Endothelial cell of umbilical vein (primary cell): ENCODE measurements around the gene ATP6V1A. TPM values are rescaled to one million over a fixed set of nuclear protein-coding genes. Genes with fewer than 3 reads are reported as not detected.

Experiments used
- BruUV-seq: library from RNA; stranded (reverse); fragments of 400-500 nt; replicated peaks from 2 replicates; lab custom pipeline; 2021; lab: Mats Ljungman, UMichigan
- CTCF ChIA-PET: fragments of 300-600, 350-600 bp; sonication (Branson Sonifier 250); formaldehyde crosslinking; loops from one replicate; lab custom pipeline; 2021; ENCODE audit warnings: antibody characterized with exemption, inconsistent platforms; lab: Charles Lee
- POLR2A ChIA-PET: fragments of 300-600, 350-600 bp; sonication (Branson Sonifier 250); formaldehyde crosslinking; loops from one replicate; lab custom pipeline; 2021; ENCODE audit warnings: antibody characterized with exemption, inconsistent platforms; lab: Charles Lee
- DNase-seq: peaks from one replicate; pipeline ENCODE4 v3.0.0-alpha.2; 2011; ENCODE audit warnings: low read depth, low spot score
- FAIRE-seq: peaks from 2 replicates; lab custom pipeline; 2011; peaks lifted over from hg19 to GRCh38; lab: Jason Lieb, UNC
- H2AFZ ChIP-seq: 2 replicates; pipeline ENCODE4 v1.6.0; 2012; ENCODE audit warnings: low read depth, low read length, control low read depth, inconsistent platforms
- H3K27ac ChIP-seq: 2 replicates; pipeline ENCODE4 v1.5.1; 2011; ENCODE audit warnings: low read depth, mild to moderate bottlenecking, control low read depth, low read length, moderate library complexity; ENCODE audit not compliant: insufficient read depth
- H3K27me3 ChIP-seq, 2 experiments: 2 replicates each; pipeline versions ENCODE4 v1.6.0 to v1.6.1; 2011; ENCODE audit warnings: low read length in 2 of 2, mixed read lengths in 1 of 2; ENCODE audit not compliant: control insufficient read depth in 2 of 2, insufficient read depth in 2 of 2
- H3K36me3 ChIP-seq, 2 experiments: 2 replicates in 1 of 2; 3 replicates in 1 of 2; pipeline ENCODE4 v1.5.1; 2011; ENCODE audit warnings: low read length in 2 of 2, mild to moderate bottlenecking in 1 of 2, moderate library complexity in 1 of 2; ENCODE audit not compliant: control insufficient read depth in 2 of 2, insufficient read depth in 2 of 2; ENCODE audit errors: extremely low read depth in 1 of 2
- H3K4me1 ChIP-seq: 3 replicates; pipeline ENCODE4 v1.5.1; 2011; ENCODE audit warnings: mild to moderate bottlenecking, low read length; ENCODE audit not compliant: control insufficient read depth, insufficient read depth; ENCODE audit errors: extremely low read depth
- H3K4me2 ChIP-seq: 2 replicates; pipeline ENCODE4 v1.6.1; 2011; ENCODE audit warnings: low read length, control low read depth, mixed read lengths; ENCODE audit not compliant: insufficient read depth
- H3K4me3 ChIP-seq, 3 experiments: fragments of 200-600 bp in 1 of 3; sonication (generic), shearing (Covaris generic) in 1 of 3; replicated peaks in 1 of 3; 2 replicates each; pipeline ENCODE4 v1.5.1; 2011 to 2016; ENCODE audit warnings: control low read depth in 3 of 3, low read length in 3 of 3, mild to moderate bottlenecking in 2 of 3, inconsistent platforms in 1 of 3, low read depth in 1 of 3, moderate library complexity in 1 of 3; ENCODE audit not compliant: insufficient read depth in 1 of 3
- H3K79me2 ChIP-seq: 2 replicates; pipeline ENCODE4 v1.6.0; 2012; ENCODE audit warnings: low read length, inconsistent platforms; ENCODE audit not compliant: control insufficient read depth, insufficient read depth
- H3K9ac ChIP-seq: replicated peaks from 2 replicates; pipeline ENCODE3; 2011; ENCODE audit warnings: low read length, control low read depth; ENCODE audit not compliant: insufficient read depth; ENCODE audit errors: extremely low read depth
- H3K9me1 ChIP-seq: replicated peaks from 3 replicates; pipeline ENCODE4 v1.6.0; 2011; ENCODE audit warnings: mild to moderate bottlenecking, low read length; ENCODE audit not compliant: control insufficient read depth, insufficient read depth; ENCODE audit errors: extremely low read depth
- H3K9me3 ChIP-seq: replicated peaks from 2 replicates; pipeline ENCODE4 v1.5.1; 2012; ENCODE audit warnings: low read length, inconsistent platforms; ENCODE audit not compliant: control insufficient read depth, insufficient read depth
- H4K20me1 ChIP-seq: replicated peaks from 2 replicates; pipeline ENCODE3; 2011; ENCODE audit warnings: mild to moderate bottlenecking, low read length; ENCODE audit not compliant: control insufficient read depth, insufficient read depth; ENCODE audit errors: extremely low read depth
- EZH2 ChIP-seq: IDR thresholded peaks from 2 replicates; pipeline ENCODE4 v1.6.1; 2012; ENCODE audit warnings: borderline replicate concordance, low read depth, mild to moderate bottlenecking, moderate library complexity, low read length, inconsistent platforms; ENCODE audit not compliant: severe bottlenecking
- FOS ChIP-seq: IDR thresholded peaks from 2 replicates; pipeline ENCODE4 v1.6.1; 2011; ENCODE audit warnings: mild to moderate bottlenecking, low read length, moderate library complexity, borderline replicate concordance; ENCODE audit not compliant: insufficient read depth
- GATA2 ChIP-seq: IDR thresholded peaks from 2 replicates; pipeline ENCODE4 v1.7.0; 2011; ENCODE audit warnings: low read depth, mild to moderate bottlenecking, moderate library complexity, mixed read lengths, low read length; ENCODE audit not compliant: insufficient read length, insufficient read depth
- JUN ChIP-seq: IDR thresholded peaks from 2 replicates; pipeline ENCODE4 v1.6.1; 2011; ENCODE audit warnings: borderline replicate concordance, low read depth; ENCODE audit not compliant: insufficient read length, insufficient read depth
- MYC ChIP-seq: IDR thresholded peaks from one replicate; pipeline ENCODE4 v1.6.1; 2011; ENCODE audit warnings: mild to moderate bottlenecking, low read depth, low read length
- POLR2A ChIP-seq: IDR thresholded peaks from 2 replicates; pipeline ENCODE4 v1.6.1; 2012; ENCODE audit warnings: low read depth, mild to moderate bottlenecking, control low read depth, low read length
- POLR2AphosphoS5 ChIP-seq: IDR thresholded peaks from 2 replicates; pipeline ENCODE4 v1.6.1; 2012; ENCODE audit warnings: low read depth, mild to moderate bottlenecking, control low read depth, low read length, moderate library complexity; ENCODE audit not compliant: insufficient read depth
- dilution Hi-C: fragments of 300-500 bp; cut with MboI; formaldehyde crosslinking; loops from one replicate; pipeline ENCODE4 v1.15.0; 2019; ENCODE audit warnings: low sequenced_read_pairs; ENCODE audit not compliant: extremely low pct_ligation_motif_present
- intact Hi-C: fragments of 100-400 bp; cut with micrococcal nuclease; formaldehyde crosslinking; loops from one replicate; pipeline ENCODE4 v1.10.0; 2022
- polyA plus RNA-seq, 4 experiments: library from polyadenylated mRNA; depleted of rRNA in 3 of 4; stranded (reverse) in 3 of 4; unstranded in 1 of 4; fragments of >200 nt; gene quantifications; 2 replicates each; pipeline versions ENCODE4 v1.2.1 to v1.2.3, GENCODE V29; 2011 to 2012; ENCODE audit warnings: missing spikeins in 1 of 4
- total RNA-seq: library from RNA; stranded (reverse); gene quantifications from 2 replicates; pipeline ENCODE4 v1.2.3, GENCODE V29; 2021
- TF ChIP-seq, protein P1 (sequence below), 2 donors: IDR thresholded peaks; 1 replicate in 1 of 2; 2 replicates in 1 of 2; pipeline ENCODE4 v1.5.1; 2011; ENCODE audit warnings: low read length in 2 of 2, mild to moderate bottlenecking in 2 of 2, moderate library complexity in 2 of 2, control low read depth in 1 of 2, inconsistent platforms in 1 of 2, low read depth in 1 of 2; ENCODE audit not compliant: insufficient read depth in 1 of 2; ENCODE audit errors: extremely low read depth in 1 of 2
- TF ChIP-seq, protein P2 (sequence below): IDR thresholded peaks from 2 replicates; pipeline ENCODE4 v1.6.1; 2011; ENCODE audit not compliant: insufficient read depth, insufficient read length

The ATP6V1A gene
- total and polyA plus RNA-seq, 2 donors (not counting 3 experiments of a cell fraction or from before 2014, with no cell fraction given): 20.9 to 96.9 TPM

DNA sequence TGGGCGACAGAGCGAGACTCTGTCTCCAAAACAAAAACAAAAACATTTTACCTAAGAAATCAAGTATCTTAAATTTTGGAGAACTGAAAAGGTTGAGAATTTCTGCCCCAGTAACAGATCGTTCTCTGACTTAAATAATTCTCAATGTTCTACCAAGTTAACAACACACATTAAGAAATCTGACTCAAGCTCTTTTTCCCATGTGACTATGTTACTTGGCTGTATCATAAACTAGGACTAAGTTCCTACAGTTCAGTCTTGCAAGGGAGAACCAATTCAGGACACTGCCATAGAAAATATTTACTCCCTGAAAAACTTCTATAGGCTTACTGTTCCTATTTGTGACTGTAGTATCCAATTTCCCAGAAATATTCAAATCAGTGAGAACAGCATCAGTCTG lies 29.5 kb upstream of the ATP6V1A start:
- CTCF ChIA-PET: interaction anchor here (0.7 to 1.3 kb wide), 2 partner anchors 19 to 28 kb away, joined by 3 to 4 read pairs; no protein-coding TSS in a partner anchor
- H3K79me2 ChIP-seq: no peaks in the 10 kb centered on the region
- H3K4me1 ChIP-seq: no peaks in the 10 kb centered on the region
- no peaks in the 10 kb centered on the region for H3K9me3 ChIP-seq
- H4K20me1 ChIP-seq: no peaks in the 10 kb centered on the region
- intact Hi-C loops (no loop called here), dilution Hi-C loops (no loop called here)
- FAIRE-seq (no peak), DNase-seq (no peak)
- no peak overlapping the region for H3K4me3 ChIP-seq
- no peak overlapping the region for H3K27ac ChIP-seq
- no peaks in the 10 kb centered on the region for H3K27me3 ChIP-seq
- H3K36me3 ChIP-seq: peaks cover 3 to 19% of the 10 kb centered on the region in 2 experiments
- H3K9ac ChIP-seq: no peak overlapping the region
- H3K4me2 ChIP-seq: no peak overlapping the region
- BruUV-seq: no TSS peak
- no peaks in the 10 kb centered on the region for H3K9me1 ChIP-seq
- no peak for TF ChIP-seq POLR2AphosphoS5
- TF ChIP-seq MYC: no peak
- no peak for TF ChIP-seq FOS
- TF ChIP-seq, protein P1, sequence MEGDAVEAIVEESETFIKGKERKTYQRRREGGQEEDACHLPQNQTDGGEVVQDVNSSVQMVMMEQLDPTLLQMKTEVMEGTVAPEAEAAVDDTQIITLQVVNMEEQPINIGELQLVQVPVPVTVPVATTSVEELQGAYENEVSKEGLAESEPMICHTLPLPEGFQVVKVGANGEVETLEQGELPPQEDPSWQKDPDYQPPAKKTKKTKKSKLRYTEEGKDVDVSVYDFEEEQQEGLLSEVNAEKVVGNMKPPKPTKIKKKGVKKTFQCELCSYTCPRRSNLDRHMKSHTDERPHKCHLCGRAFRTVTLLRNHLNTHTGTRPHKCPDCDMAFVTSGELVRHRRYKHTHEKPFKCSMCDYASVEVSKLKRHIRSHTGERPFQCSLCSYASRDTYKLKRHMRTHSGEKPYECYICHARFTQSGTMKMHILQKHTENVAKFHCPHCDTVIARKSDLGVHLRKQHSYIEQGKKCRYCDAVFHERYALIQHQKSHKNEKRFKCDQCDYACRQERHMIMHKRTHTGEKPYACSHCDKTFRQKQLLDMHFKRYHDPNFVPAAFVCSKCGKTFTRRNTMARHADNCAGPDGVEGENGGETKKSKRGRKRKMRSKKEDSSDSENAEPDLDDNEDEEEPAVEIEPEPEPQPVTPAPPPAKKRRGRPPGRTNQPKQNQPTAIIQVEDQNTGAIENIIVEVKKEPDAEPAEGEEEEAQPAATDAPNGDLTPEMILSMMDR (IDR thresholded peaks at IDR 0.05; ENCODE audit: extremely low read depth in 1 of 2, insufficient read depth in 1 of 2, low read depth in 1 of 2, low read length in 2 of 2): no peak
- no peak for TF ChIP-seq EZH2
- no peak for TF ChIP-seq GATA2
- TF ChIP-seq POLR2A: no peak
- no peak for TF ChIP-seq JUN
- TF ChIP-seq, protein P2, sequence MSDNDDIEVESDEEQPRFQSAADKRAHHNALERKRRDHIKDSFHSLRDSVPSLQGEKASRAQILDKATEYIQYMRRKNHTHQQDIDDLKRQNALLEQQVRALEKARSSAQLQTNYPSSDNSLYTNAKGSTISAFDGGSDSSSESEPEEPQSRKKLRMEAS: no peak
- POLR2A ChIA-PET: no interaction called here
- H2AFZ ChIP-seq: no peak overlapping the region
